Ovary (tissue), 3 donors: ENCODE measurements around the gene TSPEAR.

Experiments used
- EP300 ChIP-seq: sonication (generic); formaldehyde crosslinking; IDR thresholded peaks from one replicate; pipeline ENCODE4 v1.6.1; 2017; ENCODE audit warnings: antibody characterized with exemption
- TF ChIP-seq, protein P1 (sequence below), 3 donors: fragments of 450-650 bp in 2 of 3; fragments of 200-600 bp in 1 of 3; IDR thresholded peaks; one replicate each; pipeline versions ENCODE4 v1.5.1 to v1.8.0; 2016 to 2022; ENCODE audit warnings: antibody characterized with exemption in 3 of 3, mild to moderate bottlenecking in 1 of 3
- donor health status: DM: no; HTN: no; CAD: no.

DNA sequence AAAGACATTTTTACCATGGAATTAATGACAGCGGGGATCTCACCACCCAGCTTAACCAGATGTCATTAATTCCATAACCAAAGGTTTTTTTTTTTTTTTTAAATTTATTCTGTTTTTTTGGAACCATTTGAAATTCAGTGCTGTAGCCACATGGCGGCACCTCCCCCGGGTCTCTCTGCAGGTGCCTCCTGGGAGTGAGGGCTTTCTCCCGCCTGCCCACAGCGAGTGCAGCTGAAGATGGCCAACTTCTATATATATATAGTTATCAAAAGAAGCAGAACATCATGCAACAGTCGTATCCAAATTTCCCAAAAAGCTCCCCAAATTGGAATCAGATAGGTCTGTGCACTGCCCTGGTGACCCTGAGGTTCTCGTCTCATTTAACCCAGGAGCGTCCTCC is 95.9 kb downstream of the TSPEAR start:
- TF ChIP-seq, protein P1, sequence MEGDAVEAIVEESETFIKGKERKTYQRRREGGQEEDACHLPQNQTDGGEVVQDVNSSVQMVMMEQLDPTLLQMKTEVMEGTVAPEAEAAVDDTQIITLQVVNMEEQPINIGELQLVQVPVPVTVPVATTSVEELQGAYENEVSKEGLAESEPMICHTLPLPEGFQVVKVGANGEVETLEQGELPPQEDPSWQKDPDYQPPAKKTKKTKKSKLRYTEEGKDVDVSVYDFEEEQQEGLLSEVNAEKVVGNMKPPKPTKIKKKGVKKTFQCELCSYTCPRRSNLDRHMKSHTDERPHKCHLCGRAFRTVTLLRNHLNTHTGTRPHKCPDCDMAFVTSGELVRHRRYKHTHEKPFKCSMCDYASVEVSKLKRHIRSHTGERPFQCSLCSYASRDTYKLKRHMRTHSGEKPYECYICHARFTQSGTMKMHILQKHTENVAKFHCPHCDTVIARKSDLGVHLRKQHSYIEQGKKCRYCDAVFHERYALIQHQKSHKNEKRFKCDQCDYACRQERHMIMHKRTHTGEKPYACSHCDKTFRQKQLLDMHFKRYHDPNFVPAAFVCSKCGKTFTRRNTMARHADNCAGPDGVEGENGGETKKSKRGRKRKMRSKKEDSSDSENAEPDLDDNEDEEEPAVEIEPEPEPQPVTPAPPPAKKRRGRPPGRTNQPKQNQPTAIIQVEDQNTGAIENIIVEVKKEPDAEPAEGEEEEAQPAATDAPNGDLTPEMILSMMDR (IDR thresholded peaks at IDR 0.05) = no peak
- no peak for TF ChIP-seq EP300
